DOHH2 (cell line): ENCODE measurements around the gene C2CD4D.

Source experiments
- EZH2phosphoT487 ChIP-seq: fragments of 200-600 bp; sonication (generic); IDR thresholded peaks from 2 replicates; pipeline ENCODE4 v1.6.1; 2017; ENCODE audit warnings: borderline replicate concordance, mild to moderate bottlenecking, antibody characterized with exemption, low read length, moderate library complexity, mixed read lengths
- TF ChIP-seq, protein P1 (sequence below): fragments of 200-600 bp; sonication (generic); IDR thresholded peaks from one replicate; pipeline ENCODE4 v1.5.1; 2014; ENCODE audit warnings: antibody characterized with exemption, mild to moderate bottlenecking, low read depth, low read length; ENCODE audit not compliant: poor library complexity, severe bottlenecking

DNA sequence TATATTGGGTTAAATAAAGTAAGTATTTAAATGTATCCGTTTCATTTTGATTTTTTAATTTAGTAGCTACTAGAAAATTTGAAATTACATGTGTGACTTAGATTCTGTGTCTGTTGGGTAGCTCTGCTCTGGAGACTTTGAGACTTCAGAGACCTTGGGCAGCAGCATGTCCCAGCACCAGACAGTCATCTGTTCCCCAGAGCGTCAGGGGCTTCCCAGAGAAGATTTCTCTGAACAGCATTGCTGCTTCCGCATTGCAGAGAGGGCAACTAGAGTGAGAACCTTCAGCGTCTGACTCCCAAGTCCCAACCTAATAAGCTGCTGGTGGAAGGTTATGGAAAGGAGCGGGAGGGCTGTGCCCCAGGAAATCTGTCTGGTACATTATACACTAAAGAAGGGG is 41.0 kb downstream of the C2CD4D start:
- TF ChIP-seq, protein P1, sequence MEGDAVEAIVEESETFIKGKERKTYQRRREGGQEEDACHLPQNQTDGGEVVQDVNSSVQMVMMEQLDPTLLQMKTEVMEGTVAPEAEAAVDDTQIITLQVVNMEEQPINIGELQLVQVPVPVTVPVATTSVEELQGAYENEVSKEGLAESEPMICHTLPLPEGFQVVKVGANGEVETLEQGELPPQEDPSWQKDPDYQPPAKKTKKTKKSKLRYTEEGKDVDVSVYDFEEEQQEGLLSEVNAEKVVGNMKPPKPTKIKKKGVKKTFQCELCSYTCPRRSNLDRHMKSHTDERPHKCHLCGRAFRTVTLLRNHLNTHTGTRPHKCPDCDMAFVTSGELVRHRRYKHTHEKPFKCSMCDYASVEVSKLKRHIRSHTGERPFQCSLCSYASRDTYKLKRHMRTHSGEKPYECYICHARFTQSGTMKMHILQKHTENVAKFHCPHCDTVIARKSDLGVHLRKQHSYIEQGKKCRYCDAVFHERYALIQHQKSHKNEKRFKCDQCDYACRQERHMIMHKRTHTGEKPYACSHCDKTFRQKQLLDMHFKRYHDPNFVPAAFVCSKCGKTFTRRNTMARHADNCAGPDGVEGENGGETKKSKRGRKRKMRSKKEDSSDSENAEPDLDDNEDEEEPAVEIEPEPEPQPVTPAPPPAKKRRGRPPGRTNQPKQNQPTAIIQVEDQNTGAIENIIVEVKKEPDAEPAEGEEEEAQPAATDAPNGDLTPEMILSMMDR, result no peak
- TF ChIP-seq EZH2phosphoT487, result no peak
